Lower lobe of right lung (tissue), 2 donors: ENCODE results near the gene SACS. TPM values are rescaled to one million over a fixed set of nuclear protein-coding genes. Genes with fewer than 3 reads are reported as not detected.

Experiments
- ATAC-seq, 2 donors: fragments of 200-7000 bp; cut with Tn5 transposase; one replicate each; pipeline ENCODE4 v1.9.1; 2020 to 2022; ENCODE audit warnings: mild to moderate bottlenecking in 2 of 2, moderate library complexity in 2 of 2
- DNase-seq: peaks from one replicate; pipeline ENCODE4 v3.0.0-alpha.2; 2020
- H3K27ac ChIP-seq: fragments of 200-600 bp; one replicate; pipeline ENCODE4 v1.8.0; 2022
- H3K27me3 ChIP-seq: fragments of 200-600 bp; one replicate; pipeline ENCODE4 v1.8.0; 2022; ENCODE audit warnings: low read depth
- H3K36me3 ChIP-seq: fragments of 200-600 bp; one replicate; pipeline ENCODE4 v1.8.0; 2022; ENCODE audit warnings: mild to moderate bottlenecking
- H3K4me1 ChIP-seq: fragments of 200-600 bp; one replicate; pipeline ENCODE4 v1.8.0; 2022
- H3K4me3 ChIP-seq: fragments of 200-600 bp; one replicate; pipeline ENCODE4 v1.8.0; 2022; ENCODE audit warnings: mild to moderate bottlenecking
- H3K9me3 ChIP-seq: fragments of 200-600 bp; one replicate; pipeline ENCODE4 v1.8.0; 2022
- CTCF ChIP-seq: fragments of 200-600 bp; IDR thresholded peaks from one replicate; pipeline ENCODE4 v1.8.0; 2022; ENCODE audit warnings: antibody characterized with exemption, mild to moderate bottlenecking
- intact Hi-C: fragments of 100-400 bp; cut with DNase I; formaldehyde crosslinking; loops from one replicate; pipeline ENCODE4 v1.11.0; 2022
- long read RNA-seq: library from polyadenylated mRNA; unstranded; transcript quantifications from one replicate; pipeline ENCODE4 v2.0.0, GENCODE V29; 2021
- total RNA-seq: library from RNA; stranded (reverse); fragmentation: NEBNext Ultra II Directional; extraction: Animal tissue kit (Norgen Biotek cat#: 25700); gene quantifications from one replicate; pipeline ENCODE4 v1.2.1, GENCODE V29; 2021
- donor health status: DM: no; HTN: yes; CAD: no; lungs with severe emphysema.

Gene SACS
- total RNA-seq: 6.7 TPM
- long read RNA-seq, partial matches to known transcripts: 1 of 3 reads
- long read RNA-seq, other reads (novel, unspliced or antisense): 2 of 3 reads

GRCh38 chr13:23433171-23434153, at the start of gene SACS:
SACS (minus strand) TSS chr13:23433702; CDS start chr13:23411239, 22,463 bp downstream.
- Histone ChIP-seq H3K27me3 (peaks cover 11% of the 10 kb centered on the region), H3K9me3 (no peaks in the 10 kb centered on the region), H3K36me3 (no peaks in the 10 kb centered on the region), H3K27ac (no peak within 1 kb of the TSS), H3K4me3 (peak within 1 kb of the TSS; percentile 43), H3K4me1 (no peaks in the 10 kb centered on the region)
- no peak for TF ChIP-seq CTCF
- ATAC-seq (peak; percentile 23 to 55), DNase-seq (no peak)
- intact Hi-C loops: no loop called here

- no peaks in the 10 kb centered on the region for H3K27me3 ChIP-seq
- intact Hi-C loops: no loop called here
- no peak for DNase-seq
Measured at GRCh38 chr13:23480324-23480723, 46.8 kb upstream of the SACS start.

DNA sequence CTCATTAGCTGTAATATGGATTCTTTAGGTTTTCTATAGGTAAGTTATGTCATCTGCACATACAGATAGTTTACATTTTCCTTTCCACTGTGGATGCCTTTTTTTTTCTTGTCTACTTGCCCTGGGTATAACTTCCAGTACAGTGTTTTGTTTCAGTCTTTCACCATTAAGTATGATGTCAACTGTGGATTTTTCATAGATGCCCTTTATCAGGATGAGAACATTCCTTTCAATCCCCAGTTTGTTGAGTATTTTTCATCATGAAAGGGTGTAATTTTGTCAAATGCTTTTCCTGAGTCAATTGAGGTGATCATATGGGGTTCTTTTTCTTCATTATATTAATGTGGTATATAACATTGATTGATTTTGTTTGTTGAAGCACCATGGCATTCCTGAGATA, 43.6 kb upstream of the SACS start:
- H3K4me3 ChIP-seq: no peak overlapping the region
- no peaks in the 10 kb centered on the region for H3K4me1 ChIP-seq
- no peaks in the 10 kb centered on the region for H3K36me3 ChIP-seq
- TF ChIP-seq CTCF: no peak
- no peak overlapping the region for H3K27ac ChIP-seq
- ATAC-seq: no peak
- H3K9me3 ChIP-seq: peaks cover 16% of the 10 kb centered on the region
- DNase-seq: no peak
- intact Hi-C loops: no loop called here
- no peaks in the 10 kb centered on the region for H3K27me3 ChIP-seq

More at GRCh38 chr13:23480324-23480723, 46.8 kb upstream of the SACS start:
- H3K9me3 ChIP-seq: peaks cover 16% of the 10 kb centered on the region
- TF ChIP-seq CTCF: no peak
- no peaks in the 10 kb centered on the region for H3K36me3 ChIP-seq
- ATAC-seq: no peak
- no peak overlapping the region for H3K4me3 ChIP-seq
- H3K27ac ChIP-seq: no peak overlapping the region
- H3K4me1 ChIP-seq: no peaks in the 10 kb centered on the region

- ATAC-seq (no peak), DNase-seq (no peak)
- no peaks in the 10 kb centered on the region for H3K36me3 ChIP-seq
- no peak for TF ChIP-seq CTCF
- no peak overlapping the region for H3K27ac ChIP-seq
- H3K4me1 ChIP-seq: no peaks in the 10 kb centered on the region
- H3K27me3 ChIP-seq: no peaks in the 10 kb centered on the region
- no peaks in the 10 kb centered on the region for H3K9me3 ChIP-seq
- no peak overlapping the region for H3K4me3 ChIP-seq
- intact Hi-C loops: no loop called here
Measured at GRCh38 chr13:23473221-23473620, 39.7 kb upstream of the SACS start.

GRCh38 chr13:23472189-23472588, 38.7 kb upstream of the SACS start:
- intact Hi-C loops: no loop called here
- TF ChIP-seq CTCF: no peak
- Histone ChIP-seq H3K4me3 (no peak overlapping the region), H3K4me1 (peaks cover under 1% of the 10 kb centered on the region), H3K27me3 (no peaks in the 10 kb centered on the region), H3K36me3 (no peaks in the 10 kb centered on the region), H3K27ac (no peak overlapping the region), H3K9me3 (no peaks in the 10 kb centered on the region)
- ATAC-seq: no peak
- DNase-seq: no peak
